DOHH2 (cell line): Measurements from ENCODE around the gene IZUMO1.

ENCODE experiments used
- H3F3A ChIP-seq: fragments of 200-600 bp; sonication (generic), shearing (Covaris generic); 2 replicates; pipeline ENCODE4 v1.6.0; 2016; ENCODE audit warnings: antibody characterized with exemption, mild to moderate bottlenecking; ENCODE audit not compliant: control insufficient read depth, insufficient read depth
- H3K27ac ChIP-seq: fragments of 200-600 bp; sonication (generic); 2 replicates; pipeline ENCODE4 v1.5.1; 2014; ENCODE audit warnings: low read depth, mild to moderate bottlenecking, low read length, moderate library complexity
- H3K27me3 ChIP-seq: fragments of 200-600 bp; sonication (generic); 2 replicates; pipeline ENCODE4 v1.6.1; 2014; ENCODE audit warnings: mild to moderate bottlenecking, low read length, mixed read lengths; ENCODE audit not compliant: control insufficient read depth
- H3K36me3 ChIP-seq: fragments of 200-600 bp; sonication (generic); 2 replicates; pipeline ENCODE4 v1.6.1; 2014; ENCODE audit warnings: mild to moderate bottlenecking, low read length, moderate library complexity, mixed read lengths; ENCODE audit not compliant: control insufficient read depth
- H3K4me1 ChIP-seq: fragments of 200-600 bp; sonication (generic); 2 replicates; pipeline ENCODE4 v1.6.1; 2014; ENCODE audit warnings: mild to moderate bottlenecking, low read length, mixed read lengths; ENCODE audit not compliant: control insufficient read depth
- H3K4me2 ChIP-seq: fragments of 200-600 bp; sonication (generic); 2 replicates; pipeline ENCODE4 v1.6.0; 2014; ENCODE audit warnings: mild to moderate bottlenecking, low read length, moderate library complexity
- H3K4me3 ChIP-seq: fragments of 200-600 bp; sonication (generic); 2 replicates; pipeline ENCODE4 v1.5.1; 2014; ENCODE audit warnings: mild to moderate bottlenecking, low read length, mixed read lengths
- H3K79me2 ChIP-seq: fragments of 200-600 bp; sonication (generic); 2 replicates; pipeline ENCODE4 v1.6.1; 2014; ENCODE audit warnings: mild to moderate bottlenecking, low read length, mixed read lengths; ENCODE audit not compliant: control insufficient read depth
- H3K9me2 ChIP-seq: fragments of 200-600 bp; sonication (generic); replicated peaks from 2 replicates; pipeline ENCODE4 v1.6.1; 2014; ENCODE audit warnings: mild to moderate bottlenecking, low read length, mixed read lengths; ENCODE audit not compliant: control insufficient read depth
- H3K9me3 ChIP-seq: fragments of 200-600 bp; sonication (generic); 2 replicates; pipeline ENCODE4 v1.6.1; 2014; ENCODE audit warnings: antibody characterized with exemption, low read length, mixed read lengths; ENCODE audit not compliant: control insufficient read depth, insufficient read depth
- H4K20me1 ChIP-seq: fragments of 200-600 bp; sonication (generic); 2 replicates; pipeline ENCODE4 v1.6.0; 2014; ENCODE audit warnings: low read depth, mild to moderate bottlenecking, antibody characterized with exemption, low read length, moderate library complexity; ENCODE audit not compliant: control insufficient read depth, insufficient read depth
- EZH2phosphoT487 ChIP-seq: fragments of 200-600 bp; sonication (generic); IDR thresholded peaks from 2 replicates; pipeline ENCODE4 v1.6.1; 2017; ENCODE audit warnings: borderline replicate concordance, mild to moderate bottlenecking, antibody characterized with exemption, low read length, moderate library complexity, mixed read lengths
- TF ChIP-seq, protein P1 (sequence below): fragments of 200-600 bp; sonication (generic); IDR thresholded peaks from one replicate; pipeline ENCODE4 v1.5.1; 2014; ENCODE audit warnings: antibody characterized with exemption, mild to moderate bottlenecking, low read depth, low read length; ENCODE audit not compliant: poor library complexity, severe bottlenecking

Gene IZUMO1

DNA sequence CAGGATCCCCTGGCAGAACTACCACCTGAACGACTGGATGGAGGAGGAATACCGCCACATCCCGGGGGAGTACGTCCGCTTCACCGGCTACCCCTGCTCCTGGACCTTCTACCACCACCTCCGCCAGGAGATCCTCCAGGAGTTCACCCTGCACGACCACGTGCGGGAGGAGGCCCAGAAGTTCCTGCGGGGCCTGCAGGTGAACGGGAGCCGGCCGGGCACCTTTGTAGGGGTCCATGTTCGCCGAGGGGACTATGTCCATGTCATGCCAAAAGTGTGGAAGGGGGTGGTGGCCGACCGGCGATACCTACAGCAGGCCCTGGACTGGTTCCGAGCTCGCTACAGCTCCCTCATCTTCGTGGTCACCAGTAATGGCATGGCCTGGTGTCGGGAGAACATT lies 43.4 kb downstream of the IZUMO1 start:
- no peak overlapping the region for H3K27ac ChIP-seq
- no peaks in the 10 kb centered on the region for H4K20me1 ChIP-seq
- H3K4me2 ChIP-seq = no peak overlapping the region
- no peaks in the 10 kb centered on the region for H3K79me2 ChIP-seq
- TF ChIP-seq EZH2phosphoT487 = no peak
- TF ChIP-seq, protein P1, sequence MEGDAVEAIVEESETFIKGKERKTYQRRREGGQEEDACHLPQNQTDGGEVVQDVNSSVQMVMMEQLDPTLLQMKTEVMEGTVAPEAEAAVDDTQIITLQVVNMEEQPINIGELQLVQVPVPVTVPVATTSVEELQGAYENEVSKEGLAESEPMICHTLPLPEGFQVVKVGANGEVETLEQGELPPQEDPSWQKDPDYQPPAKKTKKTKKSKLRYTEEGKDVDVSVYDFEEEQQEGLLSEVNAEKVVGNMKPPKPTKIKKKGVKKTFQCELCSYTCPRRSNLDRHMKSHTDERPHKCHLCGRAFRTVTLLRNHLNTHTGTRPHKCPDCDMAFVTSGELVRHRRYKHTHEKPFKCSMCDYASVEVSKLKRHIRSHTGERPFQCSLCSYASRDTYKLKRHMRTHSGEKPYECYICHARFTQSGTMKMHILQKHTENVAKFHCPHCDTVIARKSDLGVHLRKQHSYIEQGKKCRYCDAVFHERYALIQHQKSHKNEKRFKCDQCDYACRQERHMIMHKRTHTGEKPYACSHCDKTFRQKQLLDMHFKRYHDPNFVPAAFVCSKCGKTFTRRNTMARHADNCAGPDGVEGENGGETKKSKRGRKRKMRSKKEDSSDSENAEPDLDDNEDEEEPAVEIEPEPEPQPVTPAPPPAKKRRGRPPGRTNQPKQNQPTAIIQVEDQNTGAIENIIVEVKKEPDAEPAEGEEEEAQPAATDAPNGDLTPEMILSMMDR = no peak
- H3K36me3 ChIP-seq = no peaks in the 10 kb centered on the region
- no peaks in the 10 kb centered on the region for H3F3A ChIP-seq
- no peaks in the 10 kb centered on the region for H3K9me2 ChIP-seq
- H3K4me1 ChIP-seq = no peaks in the 10 kb centered on the region
- no peak overlapping the region for H3K4me3 ChIP-seq
- H3K27me3 ChIP-seq = no peaks in the 10 kb centered on the region
- no peaks in the 10 kb centered on the region for H3K9me3 ChIP-seq

DNA sequence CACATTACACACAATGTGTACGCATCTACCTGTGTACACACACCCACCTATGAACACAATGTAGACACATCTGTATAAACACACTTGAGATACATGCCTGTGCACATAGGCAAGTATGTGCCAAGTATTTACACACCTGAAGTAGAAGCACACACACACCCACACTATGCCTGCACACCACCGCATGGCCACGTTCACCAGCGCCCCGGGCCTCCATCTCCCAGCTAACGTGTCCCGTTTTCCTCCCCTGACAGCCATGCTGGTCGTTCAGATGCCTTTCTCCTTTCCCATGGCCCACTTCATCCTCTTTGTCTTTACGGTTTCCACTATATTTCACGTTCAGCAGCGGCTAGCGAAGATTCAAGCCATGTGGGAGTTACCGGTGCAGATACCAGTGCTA lies 44.0 kb downstream of the IZUMO1 start:
- H3K36me3 ChIP-seq = no peaks in the 10 kb centered on the region
- no peaks in the 10 kb centered on the region for H4K20me1 ChIP-seq

DNA sequence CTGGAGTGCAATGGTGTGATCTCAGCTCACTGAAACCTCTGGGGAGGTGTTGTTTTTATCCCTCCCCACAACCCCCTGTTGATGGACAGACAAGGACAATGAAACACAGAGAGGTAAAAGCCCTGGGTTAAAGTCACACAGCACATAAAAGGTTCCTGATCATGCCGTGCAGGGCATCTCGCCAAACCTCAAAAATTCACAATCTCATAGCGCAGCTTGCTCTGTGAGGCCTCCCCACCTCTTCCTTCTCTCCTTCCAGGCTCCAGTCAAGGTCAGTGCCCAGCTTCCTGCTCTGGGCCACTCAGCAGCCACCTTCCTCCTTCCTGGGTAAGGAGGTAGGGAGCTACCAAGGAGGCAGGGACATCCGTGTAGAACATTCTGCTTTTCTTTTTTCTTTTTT lies 48.7 kb downstream of the IZUMO1 start:
- Histone ChIP-seq H3K27me3 (peaks cover 17% of the 10 kb centered on the region), H3K4me1 (peaks cover 5% of the 10 kb centered on the region), H3K79me2 (no peaks in the 10 kb centered on the region), H3K4me3 (no peak overlapping the region), H3K9me3 (no peaks in the 10 kb centered on the region), H3F3A (no peaks in the 10 kb centered on the region), H3K36me3 (no peaks in the 10 kb centered on the region), H3K4me2 (no peak overlapping the region), H4K20me1 (no peaks in the 10 kb centered on the region), H3K27ac (no peak overlapping the region), H3K9me2 (no peaks in the 10 kb centered on the region)
- no peak for TF ChIP-seq EZH2phosphoT487
- TF ChIP-seq, protein P1 = no peak

More for the DNA sequence above, 44.0 kb downstream of the IZUMO1 start:
- no peaks in the 10 kb centered on the region for H3K79me2 ChIP-seq
- no peaks in the 10 kb centered on the region for H3K27me3 ChIP-seq
- H3K9me2 ChIP-seq = no peaks in the 10 kb centered on the region
- no peak overlapping the region for H3K4me3 ChIP-seq
- no peaks in the 10 kb centered on the region for H3F3A ChIP-seq
- no peak overlapping the region for H3K4me2 ChIP-seq
- no peak overlapping the region for H3K27ac ChIP-seq
- no peaks in the 10 kb centered on the region for H3K9me3 ChIP-seq
- TF ChIP-seq, protein P1 = no peak
- TF ChIP-seq EZH2phosphoT487 = no peak
- no peaks in the 10 kb centered on the region for H3K4me1 ChIP-seq
